CD1c-positive myeloid dendritic cell (primary cell): ENCODE measurements around the gene ZNF69.
"Not testable (repeated sequence)": the region's sequence is repeated elsewhere in the genome, so short reads cannot be mapped to it uniquely, and the experiment has no call there.

Experiments used
- DNase-seq: peaks from one replicate; pipeline ENCODE4 v3.0.0-alpha.2; 2016; ENCODE audit errors: extremely low spot score

The ZNF69 gene

DNA sequence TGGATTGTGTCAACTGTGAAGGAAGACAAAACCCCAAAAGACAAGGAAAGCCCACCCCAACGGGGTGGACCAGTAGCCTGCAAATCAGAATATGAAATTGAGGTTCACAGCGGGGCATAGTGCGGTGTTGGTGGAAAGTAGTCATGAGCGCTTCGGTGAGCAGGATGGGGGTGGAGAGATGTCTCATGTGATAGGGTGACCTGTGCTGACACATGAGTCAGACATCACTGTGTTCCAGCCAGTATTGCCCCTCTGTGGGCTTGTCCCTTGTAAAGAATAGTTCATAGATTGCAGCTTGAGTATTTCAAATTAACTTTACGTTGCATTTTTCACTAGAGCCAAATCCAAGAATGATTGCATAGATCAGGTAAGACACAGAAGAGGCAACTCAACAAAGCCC is 7.3 kb downstream of the ZNF69 start:
- no peak for DNase-seq

- DNase-seq, result no peak
Observed at GRCh38 chr19:11902228-11902627, 14.6 kb downstream of the ZNF69 start.

DNA sequence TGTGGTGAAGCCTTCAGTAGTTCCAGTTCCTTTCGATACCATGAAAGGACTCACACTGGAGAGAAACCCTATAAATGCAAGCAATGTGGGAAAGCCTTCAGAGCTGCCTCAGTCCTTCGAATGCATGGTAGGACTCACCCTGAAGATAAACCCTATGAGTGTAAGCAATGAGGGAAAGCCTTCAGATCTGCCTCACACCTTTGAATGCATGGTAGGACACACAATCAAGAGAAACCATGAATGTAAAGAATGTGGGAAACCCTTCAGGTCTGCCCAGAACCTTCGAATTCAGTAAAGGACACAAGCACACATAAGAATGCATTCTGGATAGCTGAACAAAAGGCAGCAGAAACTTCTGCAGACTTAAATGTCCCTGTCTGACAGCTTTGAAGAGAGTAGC is 18.3 kb downstream of the ZNF69 start:
- DNase-seq, result no peak

- DNase-seq, result not testable (repeated sequence)
Observed at GRCh38 chr19:11911937-11912336, 24.4 kb downstream of the ZNF69 start.

- not testable (repeated sequence) for DNase-seq
Observed at GRCh38 chr19:11914417-11915051, 27.0 kb downstream of the ZNF69 start.

DNA sequence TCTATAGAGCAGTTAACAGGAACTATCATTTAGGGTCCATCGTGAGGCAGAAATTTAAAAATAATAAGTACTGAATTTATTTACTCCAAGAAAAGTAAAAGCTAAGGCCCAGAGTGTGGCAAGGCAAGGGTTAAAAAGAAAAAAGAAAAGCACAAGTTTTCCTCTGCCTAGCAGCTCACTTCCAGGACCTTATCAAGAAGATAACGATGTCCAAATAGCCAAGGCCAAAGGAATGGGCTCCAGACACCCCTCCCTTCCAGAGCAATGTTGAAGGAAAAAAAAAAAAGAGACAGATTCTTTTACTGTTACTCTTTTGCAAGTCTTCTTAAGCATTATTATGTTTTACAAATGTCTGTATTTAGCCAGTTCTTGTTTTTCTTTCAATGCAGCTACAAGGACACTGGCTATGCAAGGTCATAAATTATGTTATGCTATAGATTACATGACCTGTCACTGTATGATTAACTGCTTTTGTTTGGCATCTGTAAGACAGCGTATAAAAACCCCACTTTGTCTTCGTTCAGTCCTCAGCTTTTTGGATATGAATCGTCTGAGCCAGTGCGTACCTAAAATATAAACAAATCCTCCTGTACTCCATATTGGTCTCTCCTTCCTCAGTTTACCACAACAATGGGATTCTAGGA is 34.4 kb downstream of the ZNF69 start:
- no peak for DNase-seq

- peak; percentile 91 for DNase-seq
Observed at GRCh38 chr19:11924886-11925650, 37.5 kb downstream of the ZNF69 start, which contains the start of gene ZNF700. Gene ZNF700, plus strand, starts transcription at chr19:11925107. Its CDS starts 104 bp downstream, at chr19:11925211.

DNA sequence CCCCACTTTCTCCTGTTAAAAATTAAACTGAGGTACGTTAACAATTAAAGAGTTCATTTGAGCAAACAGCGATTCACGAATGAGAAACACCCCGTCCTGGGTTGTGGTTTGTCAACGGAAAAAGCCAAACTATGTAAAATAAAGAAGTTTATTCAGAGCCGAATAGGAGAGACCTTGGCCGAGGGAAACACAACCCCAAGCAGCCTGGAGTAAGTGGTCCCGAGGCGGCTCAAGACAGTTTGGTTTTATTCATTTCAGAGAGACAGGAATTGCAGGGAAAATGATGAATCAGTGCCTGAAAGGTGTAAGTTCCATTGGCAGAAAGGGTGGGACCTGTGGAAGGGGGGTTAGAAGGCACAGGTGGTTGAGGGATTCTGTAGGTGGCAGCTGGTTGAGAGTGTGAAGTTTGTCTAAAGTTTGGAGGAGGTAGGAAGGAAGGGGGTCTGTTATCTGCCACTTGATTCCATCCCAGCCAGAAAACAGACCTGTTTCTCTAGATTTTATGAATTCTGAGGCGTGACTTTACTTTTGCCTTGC is 38.1 kb downstream of the ZNF69 start:
- not testable (repeated sequence) for DNase-seq

DNA sequence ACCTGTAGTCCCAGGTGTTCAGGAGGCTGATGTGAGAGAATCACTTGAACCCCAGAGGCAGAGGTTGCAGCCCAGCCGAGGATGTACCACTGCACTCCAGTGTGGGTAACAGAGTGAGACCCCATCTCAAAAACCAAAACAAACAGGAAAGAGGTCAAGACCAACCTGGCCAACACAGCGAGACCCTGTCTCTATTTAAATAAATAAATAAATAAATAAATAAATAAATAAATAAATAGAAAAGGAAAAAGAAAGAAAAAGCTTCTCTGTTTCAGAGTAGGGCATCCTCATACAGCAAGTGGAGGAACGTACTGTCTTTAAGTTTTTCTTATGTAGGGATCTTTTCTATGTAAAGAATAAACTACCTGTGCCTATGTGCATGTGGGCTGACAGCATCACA is 39.6 kb downstream of the ZNF69 start:
- no peak for DNase-seq

- peak; percentile 6 for DNase-seq
Observed at GRCh38 chr19:11931051-11931450, 43.5 kb downstream of the ZNF69 start.

- no peak for DNase-seq
Observed at GRCh38 chr19:11931513-11931912, 43.9 kb downstream of the ZNF69 start.

- not testable (repeated sequence) for DNase-seq
Observed at GRCh38 chr19:11935829-11936228, 48.2 kb downstream of the ZNF69 start.

DNA sequence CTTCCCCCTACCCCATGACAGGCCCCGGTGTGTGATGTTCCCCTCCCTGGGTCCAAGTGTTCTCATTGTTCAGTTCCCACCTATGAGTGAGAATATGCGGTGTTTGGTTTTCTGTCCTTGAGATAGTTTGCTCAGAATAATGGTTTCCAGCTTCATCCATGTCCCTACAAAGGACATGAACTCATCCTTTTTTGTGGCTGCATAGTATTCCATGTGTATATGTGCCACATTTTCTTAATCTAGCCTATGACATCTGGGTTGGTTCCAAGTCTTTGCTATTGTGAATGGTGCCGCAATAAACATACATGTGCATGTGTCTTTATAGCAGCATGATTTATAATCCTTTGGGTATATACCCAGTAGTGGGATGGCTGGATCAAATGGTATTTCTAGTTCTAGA is 50.8 kb downstream of the ZNF69 start:
- not testable (repeated sequence) for DNase-seq

- not testable (repeated sequence) for DNase-seq
Observed at GRCh38 chr19:11941361-11941887, 53.8 kb downstream of the ZNF69 start.

- DNase-seq, result no peak
Observed at GRCh38 chr19:11942008-11942842, 54.6 kb downstream of the ZNF69 start.

DNA sequence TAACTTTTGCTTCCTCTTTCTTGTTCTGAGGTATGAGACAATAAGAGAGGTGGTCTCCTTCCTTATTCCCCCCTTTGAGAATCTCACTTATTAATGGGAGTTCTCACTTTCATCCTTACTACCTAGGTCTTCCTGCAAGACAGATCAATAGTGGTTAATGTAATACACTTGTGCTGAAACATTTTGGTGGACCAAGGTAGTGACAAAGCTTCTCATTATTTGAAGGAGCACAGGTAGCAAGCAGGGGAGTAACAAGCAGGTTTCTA is 55.2 kb downstream of the ZNF69 start:
- peak; percentile 5 for DNase-seq

DNA sequence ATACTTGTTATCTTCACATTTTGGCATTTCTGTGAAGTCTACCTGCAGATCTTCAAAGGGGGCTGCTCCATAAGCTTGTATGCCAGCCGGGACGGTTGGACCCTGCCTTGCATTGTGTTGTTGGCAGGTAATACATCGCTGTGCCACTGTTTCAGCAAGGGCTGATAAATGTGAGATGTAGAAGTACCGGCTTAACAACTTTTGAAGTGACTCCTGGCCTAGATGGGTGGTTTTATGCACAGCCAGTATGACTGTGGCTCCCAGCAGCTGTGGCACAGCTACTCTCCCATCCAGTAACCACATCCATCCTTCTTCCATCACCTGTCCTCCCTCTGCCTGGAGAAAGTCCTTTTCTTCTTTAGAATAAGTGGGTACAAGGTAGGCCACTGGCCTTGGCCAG is 57.1 kb downstream of the ZNF69 start:
- DNase-seq, result no peak

DNA sequence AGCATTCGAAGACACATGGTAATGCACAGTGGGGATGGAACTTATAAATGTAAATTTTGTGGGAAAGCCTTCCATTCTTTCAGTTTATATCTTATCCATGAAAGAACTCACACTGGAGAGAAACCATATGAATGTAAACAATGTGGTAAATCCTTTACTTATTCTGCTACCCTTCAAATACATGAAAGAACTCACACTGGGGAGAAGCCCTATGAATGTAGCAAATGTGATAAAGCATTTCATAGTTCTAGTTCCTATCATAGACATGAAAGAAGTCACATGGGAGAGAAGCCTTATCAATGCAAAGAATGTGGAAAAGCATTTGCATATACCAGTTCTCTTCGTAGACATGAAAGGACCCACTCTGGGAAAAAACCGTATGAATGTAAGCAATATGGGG is 61.1 kb downstream of the ZNF69 start:
- no peak for DNase-seq

DNA sequence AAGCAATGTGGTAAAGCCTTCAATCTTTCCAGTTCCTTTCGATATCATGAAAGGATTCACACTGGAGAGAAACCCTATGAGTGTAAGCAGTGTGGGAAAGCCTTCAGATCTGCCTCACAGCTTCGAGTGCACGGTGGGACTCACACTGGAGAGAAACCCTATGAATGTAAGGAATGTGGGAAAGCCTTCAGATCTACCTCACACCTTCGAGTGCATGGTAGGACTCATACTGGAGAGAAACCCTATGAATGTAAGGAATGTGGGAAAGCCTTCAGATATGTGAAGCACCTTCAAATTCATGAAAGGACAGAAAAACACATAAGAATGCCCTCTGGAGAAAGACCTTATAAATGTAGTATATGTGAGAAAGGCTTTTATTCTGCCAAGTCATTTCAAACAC is 61.6 kb downstream of the ZNF69 start:
- no peak for DNase-seq

DNA sequence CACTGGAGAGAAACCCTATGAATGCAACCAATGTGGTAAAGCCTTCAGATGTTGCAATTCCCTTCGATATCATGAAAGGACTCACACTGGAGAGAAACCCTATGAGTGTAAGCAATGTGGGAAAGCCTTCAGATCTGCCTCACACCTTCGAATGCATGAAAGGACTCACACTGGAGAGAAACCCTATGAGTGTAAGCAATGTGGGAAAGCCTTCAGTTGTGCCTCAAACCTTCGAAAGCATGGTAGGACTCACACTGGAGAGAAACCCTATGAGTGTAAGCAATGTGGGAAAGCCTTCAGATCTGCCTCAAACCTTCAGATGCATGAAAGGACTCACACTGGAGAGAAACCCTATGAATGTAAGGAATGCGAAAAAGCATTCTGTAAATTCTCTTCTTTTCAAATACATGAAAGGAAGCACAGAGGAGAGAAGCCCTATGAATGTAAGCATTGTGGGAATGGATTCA is 62.1 kb downstream of the ZNF69 start:
- DNase-seq, result not testable (repeated sequence)

GRCh38 chr19:11950312-11950711 is 62.7 kb downstream of the ZNF69 start:
- no peak for DNase-seq
